GM19372 (cell line): ENCODE results near the gene SPRR1A.

ENCODE experiments used
- ATAC-seq: cut with Tn5 transposase; IDR thresholded peaks from one replicate; pipeline ENCODE4 v1.9.1; 2021; ENCODE audit warnings: mild to moderate bottlenecking, low read depth, moderate library complexity; ENCODE audit not compliant: unreplicated experiment

The SPRR1A gene, protein sequence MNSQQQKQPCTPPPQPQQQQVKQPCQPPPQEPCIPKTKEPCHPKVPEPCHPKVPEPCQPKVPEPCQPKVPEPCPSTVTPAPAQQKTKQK

DNA sequence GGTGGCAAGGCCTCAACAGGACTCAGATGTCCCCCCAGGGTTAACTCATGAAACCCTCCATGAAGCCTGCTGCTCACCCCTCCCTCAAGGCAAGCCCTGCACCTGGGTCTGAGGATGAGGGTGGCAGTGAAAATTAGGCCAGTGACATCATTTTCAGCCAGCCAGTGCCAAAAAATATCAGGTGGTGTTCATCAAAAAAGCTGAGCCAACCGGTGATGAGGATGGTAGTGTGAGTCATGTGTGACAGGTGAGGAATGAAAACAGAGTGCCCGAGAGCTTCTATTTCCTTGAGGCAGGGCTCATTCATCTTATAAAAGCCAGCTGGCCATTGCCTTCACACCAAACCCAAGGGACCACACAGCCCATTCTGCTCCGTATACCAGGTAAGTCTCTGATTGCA is at the start of gene SPRR1A:
SPRR1A (plus strand) TSS at position 339 of the 400 bp plus-strand sequence. CDS start 1,150 bp downstream, outside the sequence.
- no peak for ATAC-seq

DNA sequence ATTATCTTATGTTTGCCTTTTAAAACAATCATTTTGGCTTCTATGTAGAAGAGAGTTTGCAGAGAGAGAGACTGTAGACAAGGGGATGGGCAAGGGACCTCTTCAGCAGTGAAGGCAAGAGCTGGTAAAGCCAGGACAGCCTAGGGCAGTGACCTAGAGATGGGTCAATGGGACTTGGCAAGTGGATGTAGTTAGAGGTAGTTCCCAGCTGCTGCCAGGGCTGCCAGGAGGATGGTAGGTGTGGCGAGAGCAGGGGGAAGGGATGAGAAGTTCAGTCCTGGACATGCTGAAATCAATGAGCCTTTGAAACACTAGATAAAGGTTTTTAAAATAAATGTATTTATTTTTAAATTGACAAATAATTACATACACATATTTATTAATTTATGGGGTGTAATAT is 43.3 kb upstream of the SPRR1A start:
- no peak for ATAC-seq

DNA sequence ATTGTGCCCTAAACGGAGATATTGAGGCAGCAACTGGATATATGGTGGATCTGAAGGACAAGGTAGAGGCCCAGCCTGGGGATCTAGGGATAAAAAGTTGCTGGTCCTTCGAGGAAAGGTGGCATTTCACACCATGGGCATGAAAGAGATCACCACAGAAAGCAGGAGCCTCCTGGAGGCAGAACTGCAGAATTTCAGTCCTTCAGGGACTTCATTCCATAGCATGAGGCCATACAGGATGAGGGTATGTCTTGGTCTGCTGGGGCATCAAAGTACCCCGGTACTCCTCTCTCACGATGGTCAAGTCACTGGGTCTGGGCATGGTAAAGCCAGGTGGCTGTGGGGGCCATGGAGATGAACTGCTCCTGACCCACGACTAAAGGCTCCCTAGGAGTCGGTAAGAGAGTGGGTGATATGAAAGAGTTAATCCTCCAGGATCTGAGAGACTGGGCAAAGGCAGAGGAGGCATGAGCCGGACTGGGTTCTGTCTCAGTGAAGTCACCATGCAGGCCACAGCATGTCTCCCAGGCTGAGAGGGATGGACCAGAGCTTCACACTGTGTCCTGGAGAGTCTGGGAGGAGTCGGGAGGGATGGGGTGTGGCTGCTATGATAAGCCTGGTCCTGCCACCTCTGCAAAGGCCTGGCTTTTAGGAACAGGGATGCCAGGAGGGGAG is 42.7 kb upstream of the SPRR1A start:
- no peak for ATAC-seq

DNA sequence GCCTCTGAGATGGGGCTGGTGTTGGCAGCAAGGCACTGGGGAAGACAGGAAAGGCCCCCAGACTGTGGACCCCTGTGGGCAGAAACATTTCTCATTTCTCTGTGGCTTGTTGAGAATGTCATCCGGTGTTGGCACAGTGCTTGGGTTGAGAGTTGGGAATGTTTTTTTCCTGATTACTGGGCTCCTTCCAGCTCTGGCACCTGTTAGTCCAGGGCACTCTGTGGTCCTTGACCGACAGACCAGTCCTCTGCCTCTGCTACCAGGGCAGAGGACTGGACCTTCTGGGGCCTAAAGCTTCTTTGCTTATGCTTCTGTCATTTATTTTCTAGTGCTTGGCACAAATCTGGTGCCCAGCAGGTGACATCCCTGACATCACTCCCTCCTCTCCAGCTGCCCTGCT is 41.7 kb upstream of the SPRR1A start:
- ATAC-seq = no peak

DNA sequence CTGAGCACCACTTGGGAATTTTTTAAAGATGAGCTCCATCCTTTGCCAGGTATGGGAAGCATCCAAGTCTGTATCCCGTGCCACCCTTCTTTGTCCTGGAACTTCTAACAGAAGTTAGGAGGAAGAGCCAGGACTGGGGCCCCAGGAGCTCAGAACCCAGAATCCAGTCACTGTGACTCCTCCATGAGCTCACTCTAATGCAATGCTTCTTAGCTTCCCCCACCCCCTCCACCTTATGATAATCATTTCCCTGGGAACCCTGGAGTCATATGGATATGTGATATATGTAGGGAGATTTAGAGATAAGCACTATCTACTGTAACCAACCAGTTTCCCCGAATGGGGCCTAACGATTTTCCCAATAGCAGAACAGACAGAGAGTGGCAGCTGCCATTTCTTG is 37.6 kb upstream of the SPRR1A start:
- ATAC-seq = no peak

DNA sequence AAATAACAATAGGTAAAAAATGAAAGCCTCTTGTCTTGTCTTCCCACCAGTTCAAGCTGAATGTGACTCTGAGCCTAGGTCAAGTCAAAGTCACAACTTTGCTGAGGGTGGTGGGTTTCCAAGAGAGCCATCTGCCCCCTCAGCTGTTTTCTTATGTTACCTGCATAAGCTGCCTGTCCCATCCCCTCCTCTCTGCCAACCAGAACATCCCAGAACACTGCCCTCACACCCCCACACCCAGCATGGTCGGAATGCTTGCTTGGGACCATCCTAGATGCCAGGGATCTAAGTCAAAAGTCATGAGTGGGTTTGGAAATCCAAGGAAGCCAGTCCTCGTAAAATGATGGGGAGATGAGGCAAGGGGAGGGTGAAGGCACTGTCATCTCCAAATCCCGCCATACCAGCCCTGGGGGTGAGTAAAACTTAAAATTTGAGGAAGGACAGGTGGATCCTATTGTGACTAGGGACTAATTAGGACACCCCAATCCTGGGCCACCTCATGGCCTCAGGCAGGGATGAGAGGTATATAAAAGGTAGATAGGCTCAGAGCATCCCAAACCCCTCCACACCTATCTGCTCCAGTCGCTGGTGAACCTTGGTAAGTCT is 37.1 kb upstream of the SPRR1A start, which contains the start of gene SPRR5:
SPRR5 (plus strand) TSS at position 556 of the 606 bp plus-strand sequence. CDS start 1,349 bp downstream, outside the sequence.
- ATAC-seq = no peak

DNA sequence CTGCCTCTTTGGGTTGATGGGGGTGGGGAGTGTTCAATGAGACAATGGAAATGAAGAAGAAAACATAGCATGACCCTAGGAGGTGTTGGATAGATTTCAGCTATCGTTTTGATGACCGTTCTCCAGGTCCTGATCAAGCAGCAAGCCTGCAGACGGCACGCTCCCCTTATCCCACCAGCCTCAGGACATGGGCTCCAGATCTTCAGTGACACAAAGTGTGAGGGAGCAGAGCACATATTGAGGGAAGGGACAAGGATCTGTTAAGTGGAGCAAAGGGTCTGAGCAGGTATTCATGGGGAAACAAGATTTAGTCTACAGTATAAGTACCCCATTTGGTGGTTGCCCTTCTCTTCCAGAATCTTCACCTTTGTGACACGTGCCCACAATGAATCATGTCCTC is 32.2 kb upstream of the SPRR1A start:
- no peak for ATAC-seq

DNA sequence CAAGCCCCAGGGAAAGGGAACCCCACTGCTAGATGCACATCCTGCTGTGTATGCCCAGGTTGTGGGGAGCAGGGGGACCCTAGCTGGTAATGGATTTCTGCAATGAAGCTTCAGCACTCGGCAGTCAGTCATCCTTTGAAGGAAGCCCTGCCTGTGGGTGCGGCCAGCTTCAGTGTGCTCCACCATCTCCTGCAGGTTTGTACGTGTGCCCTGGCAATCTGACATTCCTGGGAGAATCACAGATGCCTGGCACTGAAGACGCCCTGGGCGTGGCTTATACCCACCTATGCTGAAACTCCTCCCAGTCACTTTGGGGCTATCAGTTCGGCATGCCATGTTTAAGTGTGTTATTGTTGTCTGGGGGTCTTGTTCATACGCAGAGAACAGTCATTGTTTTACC is 30.1 kb upstream of the SPRR1A start:
- ATAC-seq = no peak

DNA sequence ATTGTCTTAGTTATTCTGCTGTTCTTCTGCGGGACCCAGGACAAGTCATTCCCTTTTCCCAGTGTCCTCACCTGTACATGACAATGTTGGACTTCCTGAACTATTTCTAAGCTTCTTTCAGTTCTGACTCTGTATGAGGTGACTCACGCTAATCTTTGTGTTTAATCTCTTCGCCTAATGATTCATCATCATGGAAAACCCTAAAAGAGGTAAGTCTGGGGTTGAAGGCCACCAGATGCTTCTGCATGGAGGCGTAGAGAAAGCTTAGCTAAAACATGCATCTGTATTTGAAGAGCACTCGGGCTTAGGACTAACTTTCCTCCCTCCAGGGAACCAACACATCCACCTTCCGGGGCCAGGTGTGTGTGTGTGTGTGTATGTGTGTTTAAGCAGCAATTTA is 29.4 kb upstream of the SPRR1A start:
- ATAC-seq = no peak

DNA sequence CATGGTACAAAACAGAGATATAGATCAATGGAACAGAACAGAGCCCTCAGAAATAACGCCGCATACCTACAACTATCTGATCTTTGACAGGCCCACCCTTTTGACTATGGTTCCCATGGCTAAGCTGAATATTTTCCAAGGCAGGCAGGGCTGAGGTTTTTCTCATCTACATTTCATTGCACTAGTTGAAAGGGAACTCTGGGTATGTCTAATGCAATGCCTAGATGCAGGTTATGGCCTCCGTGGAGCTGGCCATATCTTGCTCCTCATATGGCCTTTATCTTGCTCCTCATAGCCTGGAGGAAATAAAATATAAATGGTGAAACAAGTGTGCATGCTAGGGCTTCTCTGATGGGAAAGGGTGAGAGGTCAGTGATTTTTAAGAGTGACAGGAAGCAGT is 26.3 kb upstream of the SPRR1A start:
- ATAC-seq = no peak

DNA sequence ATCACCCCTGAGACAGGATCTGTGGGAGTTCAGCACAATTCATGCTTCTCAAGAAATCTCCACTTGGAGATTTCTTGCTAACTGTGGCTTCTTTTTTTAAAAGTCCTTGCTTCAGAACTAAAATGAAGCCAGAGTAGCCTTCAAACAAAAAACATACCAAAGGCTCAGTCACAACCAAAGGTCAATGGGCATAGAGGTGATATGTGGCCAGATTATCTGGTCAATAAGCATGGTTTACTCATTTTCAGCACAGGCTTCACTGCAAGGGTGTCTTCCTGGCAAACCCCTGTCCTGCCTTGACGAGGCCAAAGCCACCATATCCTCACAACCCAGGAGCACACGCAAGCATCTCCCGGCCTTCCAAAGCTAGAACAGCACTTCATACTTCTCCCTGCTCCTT is 24.6 kb upstream of the SPRR1A start:
- ATAC-seq = no peak

DNA sequence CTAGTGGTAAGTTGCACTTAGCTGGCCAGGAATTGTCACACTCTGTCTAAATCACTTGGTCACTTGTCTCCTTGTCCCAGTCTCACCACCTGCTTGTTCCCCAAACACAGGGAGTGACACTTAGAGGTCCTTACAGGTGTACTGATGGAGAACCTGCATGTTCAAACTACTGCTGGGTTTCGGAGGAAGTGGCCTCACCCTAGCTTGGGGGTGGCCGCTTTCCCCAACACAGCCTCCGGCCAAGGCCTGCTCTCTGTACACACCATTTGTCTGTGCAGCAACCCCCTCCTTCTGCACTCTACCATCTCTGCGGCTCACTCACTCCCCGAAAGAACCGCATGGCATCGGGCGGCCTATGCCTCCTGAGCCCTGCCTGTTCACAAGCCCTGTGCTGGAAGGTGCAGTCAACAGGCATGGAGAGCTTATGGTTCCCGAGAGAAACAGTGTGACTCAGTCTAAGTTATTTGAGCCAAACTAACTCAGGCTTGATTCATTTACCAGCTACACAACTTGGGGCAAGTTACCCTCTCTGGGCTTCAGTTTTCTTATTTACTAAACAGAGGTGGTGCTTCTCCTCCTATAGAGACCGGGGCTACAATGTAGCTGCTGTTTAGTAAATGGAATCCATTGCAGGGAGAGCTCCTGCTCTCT is 24.0 kb upstream of the SPRR1A start:
- no peak for ATAC-seq

DNA sequence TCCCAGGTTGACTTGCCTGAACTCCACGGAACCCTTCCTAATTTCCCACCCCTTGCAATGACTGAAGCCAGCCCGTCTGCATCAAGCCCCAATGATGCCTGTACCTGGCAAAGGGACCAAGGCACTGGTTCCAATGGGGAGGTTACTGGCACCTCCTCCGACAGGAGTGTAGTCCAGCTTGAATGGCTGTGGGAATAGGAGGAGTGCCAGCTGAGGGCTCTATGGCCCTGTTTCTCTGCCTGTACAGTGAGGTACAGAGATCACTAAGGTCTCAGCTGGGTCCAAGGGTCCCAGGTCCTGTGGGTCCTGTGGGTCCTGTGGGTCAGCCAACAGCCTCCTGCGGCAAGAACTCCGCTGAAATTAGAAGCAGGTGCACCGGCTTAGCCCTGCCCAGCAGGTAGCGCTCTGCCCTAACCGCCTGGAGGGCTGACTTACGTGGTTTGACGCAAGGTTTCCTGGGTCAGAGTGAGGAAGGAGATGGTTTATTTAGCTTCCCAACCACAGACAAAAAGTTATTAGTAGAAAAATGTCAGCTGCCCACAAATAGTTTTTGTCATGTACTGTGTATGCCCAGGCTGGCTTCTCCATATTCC is 23.3 kb upstream of the SPRR1A start:
- no peak for ATAC-seq

DNA sequence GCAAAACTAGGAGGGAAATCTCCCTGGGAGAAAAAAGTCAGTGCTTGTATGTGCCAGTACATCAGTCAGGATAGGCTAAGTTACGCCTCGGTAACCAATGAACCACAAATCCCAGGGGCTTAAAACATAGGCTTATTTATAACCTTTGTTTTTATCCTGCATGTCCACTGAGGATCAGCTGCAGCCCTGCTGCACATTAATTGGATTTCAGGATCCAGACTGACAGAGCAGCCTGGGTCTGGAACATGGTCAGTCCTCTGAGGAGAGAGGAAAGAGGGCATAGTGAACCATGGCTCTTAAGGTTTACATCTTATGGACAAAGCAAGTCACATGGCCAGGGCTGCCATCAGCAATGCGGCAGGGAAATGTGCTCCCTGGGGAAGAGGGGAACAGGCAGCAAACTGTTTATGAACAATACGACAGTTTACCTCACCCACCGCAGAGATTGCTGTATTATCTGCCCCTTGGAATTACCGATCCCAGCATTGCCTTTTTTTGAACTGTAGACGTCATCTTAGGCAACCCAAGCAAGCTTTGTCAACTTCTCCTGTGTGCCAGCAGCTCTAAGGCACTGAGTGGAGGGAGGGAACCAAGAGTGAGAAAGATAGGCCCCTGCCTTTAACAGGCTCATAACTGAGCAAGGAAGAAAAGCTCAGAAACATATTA is 22.5 kb upstream of the SPRR1A start:
- no peak for ATAC-seq

DNA sequence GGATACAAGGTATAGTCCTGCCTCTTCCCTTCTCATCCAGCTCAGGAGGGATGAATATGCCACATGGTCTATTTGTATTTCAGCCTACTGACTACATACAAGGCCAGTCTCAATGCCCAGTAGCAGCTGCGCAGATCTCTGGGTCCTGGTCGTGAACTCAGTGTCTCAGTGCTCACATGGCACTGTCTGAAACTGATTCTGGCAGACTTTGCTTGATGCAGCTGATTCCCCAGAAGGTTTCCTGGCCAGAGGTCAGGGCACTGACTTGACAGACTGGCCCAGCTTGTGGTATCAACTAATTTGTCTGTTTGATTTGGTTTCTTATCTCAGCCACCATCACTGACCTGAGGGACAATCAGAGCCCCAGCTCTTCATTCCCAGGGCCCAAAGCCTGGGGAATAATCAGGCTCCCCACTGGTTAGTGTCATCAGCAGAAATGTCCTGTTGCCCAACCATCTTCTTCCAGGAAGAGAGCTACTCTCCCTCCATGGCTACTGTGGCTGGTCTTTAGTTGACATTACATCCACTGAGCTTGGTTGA is 20.9 kb upstream of the SPRR1A start:
- no peak for ATAC-seq

DNA sequence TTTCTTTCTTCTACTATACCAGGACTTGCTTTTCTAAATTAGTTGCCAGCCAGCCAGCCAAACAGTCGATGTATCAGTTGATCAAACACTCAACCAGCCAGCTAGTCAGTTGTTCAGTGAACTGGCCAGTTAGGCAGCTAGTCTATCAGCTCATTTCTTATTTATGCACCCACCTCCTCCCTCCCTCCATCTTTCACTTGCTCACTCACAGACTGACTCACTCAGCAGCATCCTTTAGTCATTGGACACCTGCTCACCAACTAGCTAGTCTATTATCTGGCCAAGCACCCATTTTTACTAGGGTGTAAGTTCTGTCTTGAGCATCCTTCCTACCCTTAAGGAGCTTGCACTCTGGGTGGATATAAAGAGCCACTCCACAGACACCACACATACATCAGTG is 19.3 kb upstream of the SPRR1A start:
- ATAC-seq = no peak

DNA sequence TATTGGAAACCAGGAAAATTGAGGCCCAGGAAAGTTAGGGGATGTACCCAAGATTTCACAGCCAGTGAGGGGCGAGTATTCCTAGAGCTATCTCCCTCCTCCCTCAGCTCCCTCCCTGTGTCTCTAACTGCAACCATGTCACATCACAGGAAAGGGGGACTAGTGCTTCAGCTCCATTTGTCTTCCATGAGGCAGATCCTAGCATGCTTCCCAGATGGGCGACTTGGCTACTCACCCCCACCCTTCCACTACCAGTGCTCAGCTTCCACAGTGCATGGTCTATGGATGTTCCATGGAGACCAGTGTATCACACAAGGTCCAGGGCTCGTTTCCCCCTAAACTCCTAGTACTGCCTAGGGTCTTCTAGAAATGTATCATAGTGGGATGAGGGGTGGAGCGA is 18.0 kb upstream of the SPRR1A start:
- no peak for ATAC-seq

DNA sequence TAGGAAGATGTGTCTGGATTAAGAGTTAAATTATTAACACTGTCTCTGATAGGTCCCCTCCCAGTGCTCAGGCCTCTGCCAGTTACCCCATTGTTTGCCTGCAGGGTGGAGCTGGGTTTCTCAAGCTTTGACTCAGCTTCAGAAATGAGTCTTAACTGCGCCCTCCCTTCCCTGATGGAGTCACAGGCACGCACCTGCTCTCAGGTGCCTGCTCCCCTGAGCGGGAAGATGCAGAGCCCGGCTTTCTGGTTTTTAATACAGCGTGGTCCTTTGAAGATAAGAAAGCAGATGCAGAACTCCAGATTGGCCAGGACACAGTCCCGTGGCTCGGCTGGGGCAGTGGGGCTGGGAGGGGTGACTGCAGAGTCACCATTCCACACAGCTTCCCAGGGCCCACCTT is 16.7 kb upstream of the SPRR1A start:
- ATAC-seq = no peak

DNA sequence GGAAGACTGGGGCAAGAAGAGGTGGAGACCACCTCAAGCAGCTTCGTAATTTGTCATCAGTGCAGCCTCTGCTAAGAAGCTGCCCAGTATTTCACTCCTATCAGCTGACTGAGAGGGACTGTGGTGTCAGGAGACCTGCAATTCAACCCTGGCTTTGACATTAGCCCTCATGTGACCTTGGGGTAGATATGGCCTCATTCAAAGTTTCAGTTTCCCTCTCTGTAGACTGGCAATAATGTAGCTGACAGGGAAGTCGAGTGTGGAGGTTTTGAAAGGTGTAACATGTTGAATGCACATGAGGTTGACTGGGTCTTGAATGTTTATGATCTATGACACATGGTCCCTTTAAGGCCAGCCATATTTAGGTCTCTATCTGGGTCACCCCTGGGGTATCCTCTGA is 15.6 kb upstream of the SPRR1A start:
- peak; percentile 64 for ATAC-seq

DNA sequence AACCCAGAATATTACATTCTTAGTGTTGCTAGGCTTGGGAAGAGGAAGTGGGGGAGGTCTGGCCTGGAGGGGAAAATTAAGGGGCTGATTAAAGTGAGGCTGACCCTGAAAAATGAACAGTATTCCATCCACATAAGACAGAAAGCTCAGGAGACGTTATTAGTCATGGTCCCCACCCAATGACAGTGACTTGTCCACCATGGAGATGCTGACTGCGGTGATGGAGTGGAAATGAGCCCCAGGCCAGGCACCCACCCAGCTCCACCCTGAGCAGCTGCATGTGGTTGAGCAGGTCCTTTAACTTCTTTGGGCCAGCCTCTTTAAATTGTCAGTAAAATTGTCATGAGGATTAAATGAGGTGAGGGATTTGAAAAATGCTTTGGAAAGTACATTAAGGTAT is 14.8 kb upstream of the SPRR1A start:
- no peak for ATAC-seq

DNA sequence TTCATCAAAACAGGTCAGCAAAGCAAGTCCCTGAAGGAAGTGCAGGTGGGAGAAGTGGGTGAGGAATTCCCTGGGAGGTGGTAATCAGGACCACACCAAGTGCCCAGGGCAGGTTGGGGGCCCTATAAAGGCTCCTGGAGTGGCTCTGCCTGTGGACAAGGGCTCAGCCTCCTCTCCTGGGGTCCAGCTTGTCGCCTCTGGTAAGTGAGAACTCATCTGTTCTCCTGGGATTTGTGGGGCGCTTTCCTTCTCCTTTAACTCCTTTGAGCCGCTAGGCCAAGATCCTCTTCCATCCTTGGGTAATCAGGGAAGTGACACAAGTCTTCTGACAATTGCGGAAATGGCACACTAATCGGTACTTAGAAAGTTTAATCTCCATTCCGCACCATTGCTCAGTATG is 13.4 kb upstream of the SPRR1A start, which contains the start of gene SPRR4:
SPRR4 (plus strand) TSS at position 154 of the 400 bp plus-strand sequence. CDS start 1,243 bp downstream, outside the sequence.
- no peak for ATAC-seq
